Activated B cell treated with CpG ODN at 0.5 μM for 24 hours (primary cell): ENCODE measurements around the gene CDNF. TPM values are rescaled to one million over a fixed set of nuclear protein-coding genes. Genes with fewer than 3 reads are reported as not detected.

Experiments
- ATAC-seq: fragments of 200-7000 bp; cut with Tn5 transposase; one replicate; pipeline ENCODE4 v1.10.0; 2021; ENCODE audit warnings: low read depth, mild to moderate bottlenecking, moderate library complexity
- CTCF ChIA-PET: fragments of 350-600 bp; sonication (Branson Sonifier 250); formaldehyde crosslinking; loops from one replicate; lab custom pipeline; 2021; ENCODE audit warnings: antibody characterized with exemption; lab: Charles Lee
- POLR2A ChIA-PET: fragments of 350-600 bp; sonication (Branson Sonifier 250); formaldehyde crosslinking; loops from one replicate; lab custom pipeline; 2021; ENCODE audit warnings: antibody characterized with exemption; lab: Charles Lee
- DNase-seq: peaks from one replicate; pipeline ENCODE4 v3.0.0; 2022
- H3K27ac Mint-ChIP-seq: one replicate; pipeline ENCODE4 v1.8.0; 2020; ENCODE audit warnings: mixed read lengths
- H3K27me3 Mint-ChIP-seq: one replicate; pipeline ENCODE4 v1.8.0; 2021; ENCODE audit warnings: mixed read lengths
- H3K36me3 Mint-ChIP-seq: one replicate; pipeline ENCODE4 v1.8.0; 2021; ENCODE audit warnings: low read depth, mixed read lengths
- H3K4me1 Mint-ChIP-seq: one replicate; pipeline ENCODE4 v1.8.0; 2021; ENCODE audit warnings: mixed read lengths
- H3K4me3 Mint-ChIP-seq: one replicate; pipeline ENCODE4 v1.8.0; 2020; ENCODE audit warnings: mild to moderate bottlenecking, mixed read lengths
- H3K9me3 Mint-ChIP-seq: one replicate; pipeline ENCODE4 v1.8.0; 2020; ENCODE audit warnings: mixed read lengths
- CTCF ChIP-seq: fragments of 200-600 bp; IDR thresholded peaks from one replicate; pipeline ENCODE4 v1.8.0; 2022; ENCODE audit warnings: antibody characterized with exemption, mild to moderate bottlenecking
- intact Hi-C: fragments of 100-400 bp; cut with micrococcal nuclease; formaldehyde crosslinking; loops from one replicate; pipeline ENCODE4 v1.15.1; 2024
- total RNA-seq: library from RNA; stranded (reverse); gene quantifications from 2 replicates; pipeline ENCODE4 v1.2.3, GENCODE V29; 2022

The CDNF gene
- total RNA-seq, 1 donor from 2014 or later, result 0.98 TPM

GRCh38 chr10:14840178-14840577 is 2.3 kb upstream of the CDNF start:
- peaks cover 25% of the 10 kb centered on the region for H3K4me1 Mint-ChIP-seq
- no peak for TF ChIP-seq CTCF
- no peaks in the 10 kb centered on the region for H3K9me3 Mint-ChIP-seq
- no peaks in the 10 kb centered on the region for H3K27me3 Mint-ChIP-seq
- H3K36me3 Mint-ChIP-seq, result peaks cover 59% of the 10 kb centered on the region
- intact Hi-C loops, result no loop called here
- no peak overlapping the region for H3K27ac Mint-ChIP-seq
- ChIA-PET CTCF (interaction anchor here (0.6 kb wide), 1 partner anchor 87 kb away, joined by 3 read pairs; no protein-coding TSS in a partner anchor), POLR2A (no interaction called here)
- H3K4me3 Mint-ChIP-seq, result peak overlapping the region; percentile 59
- ATAC-seq, result no peak
- DNase-seq, result no peak

- peaks cover 51% of the 10 kb centered on the region for H3K36me3 Mint-ChIP-seq
- CTCF ChIA-PET, result interaction anchor here (0.7 to 2.2 kb wide), 2 partner anchors 66 to 302 kb away, joined by 4 to 14 read pairs; no protein-coding TSS in a partner anchor
- ATAC-seq (no peak), DNase-seq (no peak)
- intact Hi-C loops, result loop anchor here (5.0 kb wide), 6 partner anchors 133 to 1052 kb away; partner anchors contain the start of gene NMT2
- POLR2A ChIA-PET, result interaction anchor here (0.6 to 3.2 kb wide), 2 partner anchors 39 to 112 kb away, joined by 12 to 27 read pairs; partner anchors contain the start of gene SUV39H2
- H3K27ac Mint-ChIP-seq, result peak overlapping the region; percentile 73
- H3K27me3 Mint-ChIP-seq, result no peaks in the 10 kb centered on the region
- no peak for TF ChIP-seq CTCF
- H3K9me3 Mint-ChIP-seq, result no peaks in the 10 kb centered on the region
- H3K4me1 Mint-ChIP-seq, result peaks cover 25% of the 10 kb centered on the region
- H3K4me3 Mint-ChIP-seq, result peak overlapping the region; percentile 95
These were observed 1.5 kb upstream of the CDNF start for GRCh38 chr10:14839305-14839695.

GRCh38 chr10:14838582-14839304 is 906 bp upstream of the CDNF start:
- DNase-seq, result no peak
- peaks cover 25% of the 10 kb centered on the region for H3K4me1 Mint-ChIP-seq
- no peak for TF ChIP-seq CTCF
- no peak for ATAC-seq
- no peaks in the 10 kb centered on the region for H3K9me3 Mint-ChIP-seq
- H3K36me3 Mint-ChIP-seq, result peaks cover 45% of the 10 kb centered on the region
- H3K4me3 Mint-ChIP-seq, result peak overlapping the region; percentile 95
- POLR2A ChIA-PET, result interaction anchor here (0.6 to 3.2 kb wide), 29 partner anchors 9 to 1126 kb away, joined by 3 to 27 read pairs (median 7); partner anchors contain the start of genes DCLRE1C, MEIG1, NMT2 and SUV39H2
- intact Hi-C loops, result loop anchor here (1.0 to 5.0 kb wide), 12 partner anchors 40 to 1051 kb away; partner anchors contain the start of genes DCLRE1C, MEIG1, NMT2 and RPP38
- peak overlapping the region; percentile 91 for H3K27ac Mint-ChIP-seq
- no peaks in the 10 kb centered on the region for H3K27me3 Mint-ChIP-seq
- CTCF ChIA-PET, result interaction anchor here (0.7 to 2.9 kb wide), 5 partner anchors 15 to 301 kb away, joined by 4 to 24 read pairs (median 10); no protein-coding TSS in a partner anchor

- ChIA-PET POLR2A (interaction anchor here (0.6 to 3.2 kb wide), 27 partner anchors 10 to 1050 kb away, joined by 3 to 27 read pairs (median 5); partner anchors contain the start of genes DCLRE1C, MEIG1, NMT2 and SUV39H2), CTCF (interaction anchor here (1.1 to 2.9 kb wide), 9 partner anchors 13 to 300 kb away, joined by 3 to 24 read pairs (median 4); partner anchors contain the start of gene SUV39H2)
- ATAC-seq, result no peak
- Mint-ChIP-seq H3K36me3 (peaks cover 31% of the 10 kb centered on the region), H3K9me3 (no peaks in the 10 kb centered on the region), H3K27me3 (no peaks in the 10 kb centered on the region), H3K4me3 (peak overlapping the region; percentile 95), H3K27ac (peak overlapping the region; percentile 91), H3K4me1 (peaks cover 25% of the 10 kb centered on the region)
- intact Hi-C loops, result loop anchor here (2.0 to 5.0 kb wide), 7 partner anchors 100 to 1050 kb away; partner anchors contain the start of gene NMT2
- TF ChIP-seq CTCF, result no peak
- DNase-seq, result no peak
These were observed 657 bp downstream of the CDNF start for GRCh38 chr10:14837003-14837756.
